Eye (tissue), 1 donor: ENCODE measurements around the gene SIMC1.
"Not testable (repeated sequence)": the region's sequence is repeated elsewhere in the genome, so short reads cannot be mapped to it uniquely, and the experiment has no call there.

Experiments
- DNase-seq: peaks from one replicate; pipeline ENCODE4 v3.0.0-alpha.2; 2015

The SIMC1 gene

DNA sequence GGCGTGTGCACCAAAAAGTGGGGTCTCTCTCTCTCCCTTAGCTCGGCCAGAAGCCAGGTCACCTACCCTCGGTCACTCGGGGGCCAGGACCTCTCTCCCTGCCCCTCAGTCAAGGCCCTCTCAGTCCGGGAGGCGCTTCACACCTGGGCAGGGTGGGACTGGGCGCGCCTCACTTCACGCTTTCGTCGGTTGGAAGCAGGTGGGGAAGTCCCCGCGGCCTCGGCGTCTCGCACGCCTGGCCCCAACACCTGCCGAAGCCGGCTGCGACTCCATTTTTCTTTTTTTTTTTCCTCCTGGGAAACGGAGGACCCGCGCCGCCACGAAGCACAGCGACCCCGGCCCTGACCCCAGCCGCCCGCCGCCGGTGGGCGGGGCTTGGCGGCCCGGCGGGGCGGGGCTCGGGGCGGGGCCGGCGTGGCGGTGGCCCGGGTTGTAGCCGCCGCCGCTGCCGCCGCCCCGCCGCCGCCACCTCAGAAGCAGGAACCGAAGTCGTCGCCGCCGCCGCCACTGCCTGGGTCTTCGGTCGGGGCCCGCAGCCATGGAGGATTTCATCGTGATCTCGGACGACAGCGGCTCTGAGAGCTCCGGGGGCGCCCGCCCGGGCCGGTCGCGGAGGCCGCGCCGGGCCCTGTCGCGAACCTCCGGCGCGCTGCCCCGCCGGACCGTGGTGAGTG is at the start of gene SIMC1:
TSS of gene SIMC1 (plus strand) at position 454 of the 674 bp plus-strand sequence. CDS start at position 539, 85 bp downstream.
- DNase-seq: peak; percentile 79

DNA sequence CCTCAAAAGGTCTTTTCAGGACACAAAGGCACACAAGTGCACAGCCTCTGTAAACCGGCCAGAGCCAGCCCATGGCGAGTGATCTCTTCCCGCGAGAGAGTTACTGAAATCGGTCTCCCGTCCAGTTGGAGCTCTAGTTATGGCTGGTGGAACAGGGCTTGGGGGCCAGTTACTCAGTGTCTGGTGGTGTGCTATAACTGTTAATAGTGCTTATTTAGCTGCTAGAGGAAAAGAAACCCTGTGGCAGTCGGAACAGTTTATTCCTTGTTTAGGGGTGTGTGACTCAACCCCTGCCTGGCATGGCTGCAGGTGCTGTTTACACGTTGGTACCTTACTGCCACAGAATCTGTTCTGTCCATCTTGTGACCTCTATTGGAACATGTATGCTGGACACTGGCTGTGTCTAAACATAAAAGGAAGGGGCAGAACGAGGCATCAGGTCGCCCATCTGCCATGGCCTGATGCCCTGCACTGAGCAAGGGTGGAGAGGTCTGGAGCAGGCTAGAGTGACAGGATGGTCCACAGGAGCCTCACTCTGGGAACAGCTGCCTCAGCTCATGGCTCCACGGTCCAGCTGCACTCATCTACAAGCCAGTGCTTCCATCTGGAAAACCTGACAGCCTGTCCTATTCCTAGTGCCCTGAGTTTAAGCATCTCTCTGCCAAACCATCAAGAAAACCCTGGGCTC is 49.6 kb upstream of the SIMC1 start:
- no peak for DNase-seq

DNA sequence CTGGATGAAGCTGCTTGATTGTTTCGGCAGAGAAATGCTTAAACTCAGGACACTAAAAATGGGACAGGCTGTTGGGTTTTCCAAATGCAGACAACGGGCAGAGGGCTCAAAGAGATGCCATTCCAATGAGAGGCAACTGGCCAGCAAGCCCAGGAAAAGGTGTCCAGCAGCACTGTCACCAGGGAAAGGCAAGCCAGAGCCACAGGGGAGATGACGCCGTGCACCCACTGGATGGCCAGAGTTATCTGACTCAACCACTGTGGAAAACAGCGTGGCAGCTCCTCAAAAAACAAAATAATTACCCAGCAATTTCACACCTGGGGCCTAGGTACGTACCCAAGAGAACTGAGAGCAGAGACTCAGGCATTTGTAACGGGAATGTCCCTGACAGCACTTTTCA is 48.4 kb upstream of the SIMC1 start:
- DNase-seq: no peak

DNA sequence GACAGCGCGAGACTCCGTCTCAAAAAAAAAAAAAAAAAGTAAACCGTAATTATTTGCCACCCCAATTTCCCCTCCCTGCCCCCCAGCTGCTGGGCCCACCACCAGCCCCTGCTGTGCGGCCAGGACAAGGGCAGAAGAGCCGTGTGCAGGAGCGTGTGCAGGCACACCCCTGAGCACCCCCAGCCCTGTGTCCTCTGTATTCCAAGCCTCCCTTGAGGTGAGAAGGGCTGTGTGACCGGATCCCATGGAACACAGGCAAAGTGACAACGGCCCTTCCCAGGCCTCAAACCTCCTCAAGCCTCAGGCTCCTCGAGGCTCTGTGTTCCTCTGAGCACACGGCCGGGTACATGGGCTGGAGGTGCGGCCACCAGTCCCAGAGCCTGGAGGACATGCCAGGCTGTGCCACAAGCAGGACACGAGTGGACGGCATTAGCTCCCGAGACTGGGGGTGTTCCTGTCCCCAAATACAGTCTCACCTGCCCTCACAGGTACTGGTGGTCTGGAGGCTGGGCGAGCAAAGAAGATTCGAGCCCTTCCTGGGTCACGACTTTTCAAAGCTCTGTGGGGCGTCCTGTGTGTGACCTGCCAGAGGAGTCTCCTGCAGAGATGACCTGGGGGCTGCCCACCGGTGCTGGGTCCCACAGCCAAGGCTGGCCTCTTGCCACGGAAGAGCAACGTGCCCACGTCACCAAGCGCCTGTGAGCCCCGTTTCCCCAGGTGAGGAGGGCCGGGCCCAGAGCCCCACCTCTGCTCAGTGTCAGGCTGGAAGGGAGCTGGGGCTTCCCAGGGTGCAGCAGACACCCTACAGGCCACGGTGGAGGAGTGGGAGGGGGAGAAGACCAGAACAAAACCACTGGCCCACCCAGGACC is 47.1 kb upstream of the SIMC1 start:
- no peak for DNase-seq

DNA sequence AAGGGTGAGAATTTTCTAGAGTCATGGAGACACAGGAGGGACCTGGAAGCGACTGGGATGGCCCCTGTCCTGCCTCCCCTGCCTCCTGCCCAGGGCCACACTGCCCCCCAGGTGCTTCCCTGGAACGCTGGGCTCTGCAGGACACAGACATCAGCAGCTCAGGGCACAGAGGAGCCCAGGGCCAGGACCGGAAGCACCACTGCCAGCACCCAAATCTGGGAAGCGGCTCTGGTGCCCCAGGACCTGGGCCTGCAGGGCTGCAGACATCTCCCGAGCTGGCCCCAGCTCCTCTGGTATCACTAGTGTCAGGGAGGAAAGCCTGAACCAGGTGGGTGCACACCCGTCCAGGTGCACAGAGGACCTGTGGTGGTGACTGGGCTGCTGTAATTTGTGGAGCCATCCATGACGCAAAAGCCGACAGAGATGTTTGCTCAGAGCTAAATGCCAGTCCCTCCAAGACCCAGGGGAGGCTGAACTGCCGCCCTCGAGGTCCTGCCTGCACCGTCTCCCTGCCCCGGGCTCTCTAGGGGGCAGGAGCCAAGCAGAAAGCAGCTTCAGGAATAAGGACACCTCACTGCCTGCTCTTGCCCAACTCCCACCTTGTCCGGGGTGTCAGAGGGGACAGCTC is 46.0 kb upstream of the SIMC1 start:
- no peak for DNase-seq

DNA sequence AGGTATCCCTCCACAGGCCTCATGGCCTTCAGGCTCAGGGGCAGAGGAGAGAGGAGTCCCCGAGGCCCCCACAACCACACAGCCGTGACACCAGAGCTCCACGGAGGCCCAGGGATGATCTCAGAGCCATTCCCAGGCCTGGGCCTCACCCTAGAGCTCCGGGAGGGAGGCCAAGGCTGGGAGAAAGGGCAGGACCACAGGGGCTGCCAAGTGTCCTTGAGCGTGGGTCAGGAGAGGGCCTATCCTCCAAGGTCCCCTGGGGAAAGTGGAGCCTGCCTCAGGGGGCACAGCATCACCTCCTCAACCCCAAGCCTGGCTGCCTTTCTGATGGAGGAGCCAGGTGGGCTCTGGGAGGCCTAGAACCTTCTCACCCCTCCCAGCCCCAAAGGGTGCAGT is 45.5 kb upstream of the SIMC1 start:
- DNase-seq: not testable (repeated sequence)

DNA sequence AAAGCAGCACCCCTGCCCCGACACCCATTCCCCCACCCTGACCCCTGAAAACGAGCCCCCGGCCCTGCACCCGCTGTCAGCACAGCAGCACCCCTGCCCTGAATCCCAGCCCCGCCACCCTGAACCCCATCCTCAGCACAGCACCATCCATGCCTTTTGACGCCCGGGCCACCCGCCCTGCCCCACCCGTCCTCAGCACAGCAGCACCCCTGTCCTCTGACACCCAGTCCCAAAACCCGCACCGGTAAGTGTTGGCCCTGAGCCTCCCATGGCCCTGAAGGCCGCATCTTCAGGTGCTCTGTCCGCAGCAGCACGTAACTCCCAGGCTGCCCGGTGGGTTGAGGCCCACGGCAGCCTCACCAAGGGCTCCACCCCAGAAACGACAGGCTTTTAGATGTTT is 44.6 kb upstream of the SIMC1 start:
- not testable (repeated sequence) for DNase-seq

DNA sequence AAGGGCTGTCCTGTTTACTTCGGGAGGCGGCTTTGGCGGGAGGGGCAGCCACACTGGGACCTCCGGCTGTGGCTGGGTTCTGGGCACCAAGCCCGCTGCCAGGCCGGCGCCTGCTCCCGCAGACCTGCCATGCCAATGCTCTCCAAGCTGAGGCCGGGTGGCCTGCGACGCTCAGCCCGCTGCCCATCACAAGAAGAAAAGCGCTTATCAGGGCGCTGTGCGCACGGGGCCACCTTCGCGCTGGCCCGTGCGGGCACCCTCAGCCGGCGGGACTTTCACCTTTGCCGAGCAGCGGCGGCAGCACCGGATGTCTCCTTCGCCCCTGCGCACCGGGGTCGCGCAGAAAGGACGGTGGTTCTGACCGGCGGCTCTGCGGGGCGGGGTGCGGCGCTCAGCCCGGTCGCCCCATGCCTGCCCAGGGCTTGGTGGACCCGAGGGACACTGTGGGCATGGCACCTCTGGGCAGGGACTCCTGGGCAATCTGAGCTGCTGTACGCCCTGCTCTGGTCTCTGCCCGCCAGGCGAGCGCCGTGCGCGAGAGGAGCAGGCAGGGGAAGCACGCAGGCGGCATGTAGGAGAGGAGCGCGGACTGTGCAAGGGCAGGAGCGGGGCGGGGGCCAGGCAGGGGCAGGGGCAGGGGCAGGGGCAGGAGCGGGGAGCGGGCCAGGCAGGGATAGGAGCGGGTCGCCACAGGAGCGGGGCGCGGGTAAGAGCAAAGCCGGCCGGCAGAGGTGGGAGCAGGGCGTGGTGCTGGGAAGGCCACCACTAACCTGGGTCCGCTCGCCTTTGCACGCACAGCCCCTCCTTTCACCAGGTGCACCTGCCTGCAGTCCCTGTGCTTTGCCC is 43.8 kb upstream of the SIMC1 start:
- not testable (repeated sequence) for DNase-seq

DNA sequence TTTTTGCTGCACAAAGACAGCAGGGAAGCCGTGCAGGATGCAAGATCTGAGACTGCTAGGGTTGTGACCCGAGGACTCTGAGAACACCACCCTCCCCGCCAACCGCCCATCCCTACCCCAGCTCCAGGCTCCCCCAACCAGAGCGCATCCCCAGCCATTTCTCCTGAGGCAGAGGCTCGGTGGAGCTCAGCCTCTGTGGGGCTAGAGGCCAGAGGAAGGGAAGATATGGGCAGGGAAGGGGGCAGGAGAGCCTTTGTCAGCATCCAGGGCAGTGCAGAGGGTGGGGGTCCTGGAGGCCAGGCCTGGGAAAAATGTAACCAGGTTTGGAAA is 43.2 kb upstream of the SIMC1 start:
- not testable (repeated sequence) for DNase-seq

DNA sequence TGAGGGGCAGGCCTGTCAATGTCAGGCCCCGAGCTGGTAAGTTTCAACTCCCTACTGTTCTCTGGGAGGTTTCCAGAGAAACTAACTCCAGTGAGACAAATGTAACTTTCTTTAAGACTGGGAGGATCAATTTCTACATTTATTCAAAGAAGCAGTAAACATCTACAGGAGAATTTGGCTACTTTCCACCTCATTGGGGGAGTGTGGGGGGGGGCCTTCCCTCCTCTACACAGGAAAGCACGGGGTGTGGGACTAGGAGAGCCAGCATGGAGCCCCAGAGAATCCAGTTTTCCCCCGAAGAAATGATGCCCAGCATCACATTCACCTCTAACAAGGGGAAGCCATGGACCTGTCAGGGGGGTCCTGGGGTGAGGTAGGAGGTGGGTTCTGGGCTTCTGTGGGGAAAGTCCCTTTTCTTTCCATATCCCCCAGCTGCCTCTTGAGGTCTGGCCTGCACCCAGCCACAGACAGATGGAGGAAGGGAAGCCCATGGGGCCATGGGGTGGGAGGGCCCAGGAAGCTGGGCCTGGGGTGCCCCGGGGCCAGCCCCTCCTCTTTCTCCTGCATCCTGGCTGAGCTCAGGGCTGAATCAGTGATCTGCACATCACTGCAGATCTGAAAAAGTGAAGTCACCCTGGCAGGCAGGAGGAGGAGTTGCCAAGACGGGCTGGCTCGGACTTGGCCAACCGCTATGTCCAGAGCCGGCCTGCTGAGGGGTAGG is 42.6 kb upstream of the SIMC1 start:
- not testable (repeated sequence) for DNase-seq

DNA sequence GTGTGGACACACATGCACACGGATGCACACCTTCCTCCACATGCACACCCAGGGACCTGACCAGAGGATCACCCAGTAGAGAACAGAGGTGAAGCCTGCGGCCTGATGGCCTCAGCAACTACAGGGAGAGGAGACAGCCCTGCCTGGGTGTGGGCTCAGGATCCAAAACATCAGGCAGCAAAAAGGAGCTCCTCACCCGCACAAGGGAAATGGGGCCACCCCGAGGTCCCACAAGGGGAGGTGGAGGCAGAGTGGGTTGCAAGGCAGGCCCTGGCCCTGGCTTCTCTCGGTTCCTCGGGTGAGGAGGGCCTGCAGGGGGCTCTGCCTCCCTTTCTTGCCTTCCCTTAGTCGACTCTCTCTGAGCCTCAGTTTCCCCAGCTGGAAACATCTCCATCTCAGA is 41.4 kb upstream of the SIMC1 start:
- DNase-seq: not testable (repeated sequence)

DNA sequence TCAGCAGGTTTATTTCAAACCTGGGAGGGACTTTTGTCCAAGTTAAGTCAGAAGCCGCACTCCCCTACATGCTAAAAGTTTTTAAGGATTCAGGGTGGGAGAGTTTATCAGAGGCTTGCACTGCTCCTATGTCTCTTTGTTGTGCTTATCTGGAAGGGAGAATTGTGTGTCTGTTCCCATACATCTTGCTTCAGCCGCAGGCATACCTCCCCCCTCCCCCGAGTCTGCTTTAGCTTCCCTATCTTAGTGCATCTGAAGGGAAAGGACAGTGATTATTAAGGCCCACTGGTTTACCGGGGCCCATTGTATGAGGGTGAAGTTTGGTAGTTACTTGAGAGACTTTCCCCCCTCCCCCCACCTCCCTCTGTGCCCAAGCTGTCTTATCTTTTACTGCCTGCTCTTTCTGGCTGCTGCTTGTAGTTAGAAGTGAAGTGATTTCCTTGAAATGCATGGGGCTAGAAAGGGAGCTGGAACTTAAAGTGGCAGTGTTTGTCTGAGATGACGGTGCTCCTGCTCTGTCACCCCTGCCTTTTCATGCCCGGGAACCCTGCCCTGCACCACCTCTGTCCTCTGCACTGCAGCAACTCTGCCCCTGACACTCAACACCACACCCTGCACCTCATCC is 40.9 kb upstream of the SIMC1 start:
- not testable (repeated sequence) for DNase-seq

DNA sequence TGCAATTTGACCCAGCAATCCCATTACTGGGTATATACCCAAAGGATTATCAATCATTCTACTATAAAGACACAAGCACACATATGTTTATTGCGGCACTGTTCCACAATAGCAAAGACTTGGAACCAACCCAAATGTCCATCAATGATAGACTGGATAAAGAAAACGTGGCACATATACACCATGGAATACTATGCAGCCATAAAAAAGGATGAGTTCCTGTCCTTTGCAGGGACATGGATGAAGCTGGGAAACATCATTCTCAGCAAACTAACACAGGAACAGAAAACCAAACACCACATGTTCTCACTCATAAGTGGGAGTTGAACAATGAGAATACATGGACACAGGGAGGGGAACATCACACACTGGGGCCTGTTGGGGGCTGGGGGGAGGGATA is 39.9 kb upstream of the SIMC1 start:
- DNase-seq: not testable (repeated sequence)

DNA sequence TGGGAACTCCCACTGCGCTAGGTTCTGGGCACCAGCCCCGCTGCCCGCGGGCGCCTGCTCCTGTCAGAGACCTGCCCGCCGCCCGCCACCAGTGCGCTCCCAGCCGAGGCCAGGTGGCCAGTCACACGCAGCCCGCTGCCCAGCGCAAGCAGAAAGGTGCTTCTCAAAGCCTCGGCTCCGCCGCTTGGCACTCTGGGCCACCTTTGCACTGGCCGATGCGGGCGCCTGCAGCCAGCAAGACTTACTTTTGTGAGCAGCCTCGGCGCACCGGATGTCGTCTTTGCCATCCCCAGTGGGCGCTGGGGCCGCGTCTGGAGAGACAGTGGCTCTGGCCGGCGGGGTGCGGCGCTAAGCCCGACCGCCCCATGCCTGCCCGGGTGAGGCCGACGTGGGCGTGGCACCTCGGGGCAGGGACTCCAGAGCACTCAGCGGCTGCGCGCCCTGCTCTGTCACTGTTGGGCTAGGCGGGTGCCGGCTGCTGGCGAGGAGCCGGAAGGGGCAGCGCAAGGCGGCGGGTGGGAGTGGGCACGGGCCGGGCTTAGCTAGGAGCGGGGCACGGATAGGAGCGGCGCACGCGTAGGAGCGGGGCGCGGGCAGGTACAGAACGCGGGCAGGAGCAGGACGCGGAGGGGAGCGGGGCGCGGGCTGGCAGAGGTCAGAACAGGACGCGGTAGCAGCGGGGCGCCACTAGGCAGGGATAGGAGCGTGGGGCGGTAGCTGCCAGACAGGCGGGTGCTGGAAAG is 39.1 kb upstream of the SIMC1 start:
- DNase-seq: not testable (repeated sequence)

DNA sequence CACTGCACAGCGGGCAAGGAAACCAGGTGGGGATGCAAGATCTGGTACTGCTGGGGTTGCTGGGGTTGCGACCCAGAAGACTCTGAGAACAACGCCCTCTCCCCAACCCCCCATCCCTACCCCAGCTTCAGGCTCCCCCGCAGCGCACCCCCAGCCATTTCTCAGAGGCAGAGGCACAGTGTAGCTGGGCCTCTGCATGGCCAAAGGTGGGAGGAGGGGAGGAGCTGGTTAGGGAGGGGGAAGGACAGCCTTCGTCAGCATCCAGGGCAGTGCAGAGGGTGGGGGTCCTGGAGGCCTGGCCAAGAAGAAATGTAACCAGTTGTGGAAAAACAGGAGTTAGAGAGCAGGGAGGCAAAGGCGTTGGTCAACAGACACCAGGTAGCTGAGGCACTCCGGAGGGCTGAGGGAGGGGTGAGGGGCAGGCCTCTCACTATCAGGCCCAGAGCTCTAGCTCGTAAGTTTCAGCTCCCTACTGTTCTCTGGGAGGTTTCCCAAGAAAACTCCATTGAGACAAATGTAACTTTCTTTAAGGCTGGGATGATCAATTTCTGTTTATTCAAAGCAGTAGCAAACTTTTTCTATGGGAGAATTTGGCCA is 38.3 kb upstream of the SIMC1 start:
- not testable (repeated sequence) for DNase-seq

DNA sequence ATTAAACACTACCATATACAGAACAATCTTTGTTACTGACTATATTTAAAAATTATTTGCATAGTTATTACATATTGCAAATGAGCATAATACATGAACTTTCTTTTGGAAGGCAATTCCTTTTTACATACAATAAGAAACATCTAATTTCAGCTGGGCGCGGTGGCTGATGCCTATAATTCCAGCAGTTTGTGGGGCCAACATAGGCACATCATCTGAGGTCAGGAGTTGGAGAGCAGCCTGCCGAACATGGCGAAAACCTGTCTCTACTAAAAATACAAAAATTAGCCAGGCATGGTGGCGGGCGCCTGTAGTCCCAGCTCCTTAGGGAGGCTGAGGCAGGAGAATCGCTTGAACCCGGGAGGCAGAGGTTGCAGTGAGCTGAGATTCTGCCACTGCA is 36.4 kb upstream of the SIMC1 start:
- no peak for DNase-seq

DNA sequence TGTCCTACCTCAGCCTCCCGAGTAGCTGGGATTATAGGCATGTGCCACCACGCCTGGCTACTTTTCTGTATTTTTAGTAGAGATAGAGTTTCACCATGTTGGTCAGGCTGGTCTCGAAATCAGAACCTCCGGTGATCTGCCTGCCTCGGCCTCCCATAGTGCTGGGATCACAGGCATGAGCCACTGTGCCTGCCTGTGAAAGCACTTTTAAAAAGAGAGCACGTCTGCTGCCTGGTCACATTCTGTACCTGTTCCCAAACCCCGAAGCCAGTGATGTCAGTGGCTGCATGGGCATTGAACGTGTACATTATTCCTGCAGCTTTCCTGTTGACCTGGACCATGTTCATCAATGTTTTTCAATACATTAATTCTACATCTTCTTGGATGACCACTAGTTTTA is 35.1 kb upstream of the SIMC1 start:
- no peak for DNase-seq

DNA sequence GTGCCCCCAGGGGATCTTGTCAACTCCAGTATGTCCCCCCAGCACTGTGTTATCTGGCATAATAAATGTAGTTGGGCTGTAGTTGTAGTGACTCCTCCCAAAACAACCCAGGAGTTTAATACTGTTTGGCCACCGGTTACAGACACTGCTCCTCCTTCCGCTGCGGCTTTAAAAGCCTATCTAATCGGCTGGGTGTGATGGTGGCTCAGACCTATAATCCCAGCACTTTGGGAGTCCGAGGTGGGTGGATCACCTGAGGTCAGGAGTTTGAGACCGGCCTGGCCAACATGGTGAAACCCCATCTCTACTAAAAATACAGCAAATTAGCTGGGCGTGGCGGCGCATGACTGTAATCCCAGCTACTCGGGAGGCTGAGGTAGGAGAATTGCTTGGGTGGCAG is 34.7 kb upstream of the SIMC1 start:
- DNase-seq: not testable (repeated sequence)

DNA sequence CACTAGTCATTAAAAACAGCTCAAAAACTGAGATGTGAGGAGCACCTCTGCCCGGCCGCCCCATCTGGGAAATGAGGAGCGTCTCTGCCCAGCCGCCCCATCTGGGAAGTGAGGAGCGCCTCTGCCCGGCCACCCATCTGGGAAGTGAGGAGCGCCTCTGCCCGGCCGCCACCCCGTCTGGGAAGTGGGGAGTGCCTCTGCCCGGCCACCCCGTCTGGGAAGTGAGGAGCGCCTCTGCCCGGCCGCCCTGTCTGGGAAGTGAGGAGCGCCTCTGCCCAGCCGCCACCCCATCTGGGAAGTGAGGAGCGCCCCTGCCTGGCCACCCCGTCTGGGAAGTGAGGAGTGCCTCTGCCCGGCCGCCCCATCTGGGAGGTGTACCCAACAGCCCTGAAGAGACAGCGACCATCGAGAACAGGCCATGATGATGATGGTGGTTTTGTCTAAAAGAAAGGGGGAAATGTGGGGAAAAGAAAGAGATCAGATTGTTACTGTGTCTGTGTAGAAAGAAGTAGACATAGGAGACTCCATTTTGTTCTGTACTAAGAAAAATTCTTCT is 23.7 kb upstream of the SIMC1 start:
- DNase-seq: not testable (repeated sequence)
